Measurements from ENCODE around the gene NSD1. TPM values are rescaled to one million over a fixed set of nuclear protein-coding genes. Genes with fewer than 3 reads are reported as not detected.
"Not testable (repeated sequence)": the region's sequence is repeated elsewhere in the genome, so short reads cannot be mapped to it uniquely, and the experiment has no call there.

NSD1 gene
- total and polyA plus RNA-seq, 7 experiments from 2014 or later, result 57.0 to 126 (median 114) TPM

- Mint-ChIP-seq H3K27me3 (no peaks in the 10 kb centered on the region), H3K27ac (peak overlapping the region in 4 of 9 donors; percentile 6 to 60 (median 30)), H3K4me1 (peaks cover 30 to 65% (median 54%) of the 10 kb centered on the region in 7 donors), H3K4me3 (peak overlapping the region in 5 of 10 donors; percentile 19 to 70 (median 39)), H3K36me3 (peaks cover 0 to 34% (median 27%) of the 10 kb centered on the region in 5 donors), H3K9me3 (no peaks in the 10 kb centered on the region)
- Histone ChIP-seq H3K4me3 (ENCODE audit: low read length) (no peak overlapping the region), H3K4me1 (ENCODE audit: control insufficient read depth in 2 of 2, insufficient read depth in 2 of 2, low read length in 2 of 2) (peaks cover 18 to 30% of the 10 kb centered on the region in 2 donors), H3K27me3 (ENCODE audit: control insufficient read depth in 2 of 2, insufficient read depth in 2 of 2, low read length in 2 of 2) (no peaks in the 10 kb centered on the region), H3K36me3 (ENCODE audit: control insufficient read depth in 2 of 3, insufficient read depth in 3 of 3, low read length in 3 of 3) (peaks cover 6 to 28% (median 8%) of the 10 kb centered on the region in 3 experiments), H3K27ac (ENCODE audit: low read depth, low read length) (no peak overlapping the region), H3K9me3 (ENCODE audit: control insufficient read depth in 2 of 3, low read length in 3 of 3) (no peaks in the 10 kb centered on the region)
- no peak for ATAC-seq
- no peak for DNase-seq
- CTCF ChIA-PET, result interaction anchor here (1.5 kb wide), 1 partner anchor 28 kb away, joined by 4 read pairs; no protein-coding TSS in a partner anchor
- intact Hi-C loops (cut with micrococcal nuclease), result no loop called here
- POLR2A ChIA-PET, result interaction anchor here (0.7 kb wide), 1 partner anchor 26 kb away, joined by 3 read pairs; no protein-coding TSS in a partner anchor
Observed at GRCh38 chr5:177141496-177141895, 7.9 kb downstream of the NSD1 start.

- no peaks in the 10 kb centered on the region for H3K27me3 Mint-ChIP-seq
- ChIA-PET CTCF (interaction anchor here (1.5 kb wide), 1 partner anchor 28 kb away, joined by 3 read pairs; no protein-coding TSS in a partner anchor), POLR2A (interaction anchor here (0.7 kb wide), 2 partner anchors 27 to 1062 kb away, joined by 3 read pairs; partner anchors contain the start of gene HNRNPAB)
- Histone ChIP-seq H3K9me3 (ENCODE audit: control insufficient read depth in 2 of 3, low read length in 3 of 3) (no peaks in the 10 kb centered on the region), H3K27ac (ENCODE audit: low read depth, low read length) (no peak overlapping the region), H3K36me3 (ENCODE audit: control insufficient read depth in 2 of 3, insufficient read depth in 3 of 3, low read length in 3 of 3) (peaks cover 4 to 34% (median 4%) of the 10 kb centered on the region in 3 experiments), H3K4me1 (ENCODE audit: control insufficient read depth in 2 of 2, insufficient read depth in 2 of 2, low read length in 2 of 2) (peaks cover 11 to 23% of the 10 kb centered on the region in 2 donors), H3K27me3 (ENCODE audit: control insufficient read depth in 2 of 2, insufficient read depth in 2 of 2, low read length in 2 of 2) (no peaks in the 10 kb centered on the region), H3K4me3 (ENCODE audit: low read length) (no peak overlapping the region)
- intact Hi-C loops (cut with micrococcal nuclease), result no loop called here
- no peak for ATAC-seq
- H3K27ac Mint-ChIP-seq, result peak overlapping the region in 4 of 9 donors; percentile 14 to 47 (median 43)
- H3K4me1 Mint-ChIP-seq, result peaks cover 25 to 61% (median 48%) of the 10 kb centered on the region in 7 donors
- DNase-seq, result no peak
- H3K4me3 Mint-ChIP-seq, result peak overlapping the region in 4 of 10 donors; percentile 20 to 70 (median 48)
- peaks cover 3 to 30% (median 25%) of the 10 kb centered on the region in 5 donors for H3K36me3 Mint-ChIP-seq
- no peaks in the 10 kb centered on the region for H3K9me3 Mint-ChIP-seq
Observed at GRCh38 chr5:177142098-177142611, 8.6 kb downstream of the NSD1 start.

GRCh38 chr5:177142778-177143177, 9.2 kb downstream of the NSD1 start:
- no peaks in the 10 kb centered on the region for H3K27me3 ChIP-seq (ENCODE audit: control insufficient read depth in 2 of 2, insufficient read depth in 2 of 2, low read length in 2 of 2)
- H3K9me3 ChIP-seq (ENCODE audit: control insufficient read depth in 2 of 3, low read length in 3 of 3), result no peaks in the 10 kb centered on the region
- peaks cover 25 to 59% (median 48%) of the 10 kb centered on the region in 7 donors for H3K4me1 Mint-ChIP-seq
- intact Hi-C loops (cut with micrococcal nuclease), result no loop called here
- H3K4me3 ChIP-seq (ENCODE audit: low read length), result no peak overlapping the region
- no peaks in the 10 kb centered on the region for H3K9me3 Mint-ChIP-seq
- H3K27ac Mint-ChIP-seq, result peak overlapping the region in 2 of 9 donors; percentile 23 to 37
- peak overlapping the region in 5 of 10 donors; percentile 0 to 37 (median 20) for H3K4me3 Mint-ChIP-seq
- H3K27ac ChIP-seq (ENCODE audit: low read depth, low read length), result no peak overlapping the region
- ChIA-PET CTCF (interaction anchor here (1.5 kb wide), 1 partner anchor 29 kb away, joined by 3 read pairs; no protein-coding TSS in a partner anchor), POLR2A (no interaction called here)
- DNase-seq, result no peak
- peaks cover 4 to 30% (median 28%) of the 10 kb centered on the region in 5 donors for H3K36me3 Mint-ChIP-seq
- peaks cover 5 to 17% of the 10 kb centered on the region in 2 donors for H3K4me1 ChIP-seq (ENCODE audit: control insufficient read depth in 2 of 2, insufficient read depth in 2 of 2, low read length in 2 of 2)
- no peaks in the 10 kb centered on the region for H3K27me3 Mint-ChIP-seq
- peaks cover 0 to 41% (median 4%) of the 10 kb centered on the region in 3 experiments for H3K36me3 ChIP-seq (ENCODE audit: control insufficient read depth in 2 of 3, insufficient read depth in 3 of 3, low read length in 3 of 3)
- ATAC-seq, result no peak

GRCh38 chr5:177146891-177147638, 13.5 kb downstream of the NSD1 start:
- Mint-ChIP-seq H3K4me1 (peaks cover 7 to 32% (median 22%) of the 10 kb centered on the region in 7 donors), H3K9me3 (no peaks in the 10 kb centered on the region), H3K36me3 (peaks cover 4 to 14% (median 13%) of the 10 kb centered on the region in 5 donors), H3K27ac (peak overlapping the region in 3 of 9 donors; percentile 17 to 56 (median 51)), H3K27me3 (no peaks in the 10 kb centered on the region), H3K4me3 (no peak overlapping the region)
- Histone ChIP-seq H3K4me1 (ENCODE audit: control insufficient read depth in 2 of 2, insufficient read depth in 2 of 2, low read length in 2 of 2) (no peaks in the 10 kb centered on the region), H3K4me3 (ENCODE audit: low read length) (no peak overlapping the region), H3K27ac (ENCODE audit: low read depth, low read length) (no peak overlapping the region), H3K27me3 (ENCODE audit: control insufficient read depth in 2 of 2, insufficient read depth in 2 of 2, low read length in 2 of 2) (no peaks in the 10 kb centered on the region), H3K9me3 (ENCODE audit: control insufficient read depth in 2 of 3, low read length in 3 of 3) (no peaks in the 10 kb centered on the region), H3K36me3 (ENCODE audit: control insufficient read depth in 2 of 3, insufficient read depth in 3 of 3, low read length in 3 of 3) (peaks cover 0 to 47% (median 4%) of the 10 kb centered on the region in 3 experiments)
- ATAC-seq (no peak), DNase-seq (no peak)
- CTCF ChIA-PET, result interaction anchor here (0.6 to 0.9 kb wide), 3 partner anchors 34 to 75 kb away, joined by 3 to 7 read pairs (median 3); no protein-coding TSS in a partner anchor
- POLR2A ChIA-PET, result interaction anchor here (1.9 kb wide), 1 partner anchor 13 kb away, joined by 6 read pairs; the partner anchor contains the start of gene NSD1
- intact Hi-C loops (cut with micrococcal nuclease), result loop anchor here in 1 of 2 donors (5.0 kb wide), 1 partner anchor 35 kb away; no protein-coding TSS in a partner anchor

GRCh38 chr5:177150061-177150460, 16.5 kb downstream of the NSD1 start:
- H3K36me3 ChIP-seq (ENCODE audit: control insufficient read depth in 2 of 3, insufficient read depth in 3 of 3, low read length in 3 of 3), result peaks cover 0 to 40% (median 0%) of the 10 kb centered on the region in 3 experiments
- Mint-ChIP-seq H3K27ac (peak overlapping the region in 2 of 9 donors; percentile 31 to 52), H3K4me1 (peaks cover 0 to 27% (median 16%) of the 10 kb centered on the region in 7 donors)
- H3K4me1 ChIP-seq (ENCODE audit: control insufficient read depth in 2 of 2, insufficient read depth in 2 of 2, low read length in 2 of 2); intact Hi-C loops (cut with micrococcal nuclease); H3K4me3 Mint-ChIP-seq; POLR2A ChIA-PET; H3K36me3 Mint-ChIP-seq; CTCF ChIA-PET; DNase-seq; H3K9me3 Mint-ChIP-seq; H3K9me3 ChIP-seq (ENCODE audit: control insufficient read depth in 2 of 3, low read length in 3 of 3); H3K4me3 ChIP-seq (ENCODE audit: low read length); H3K27me3 Mint-ChIP-seq; H3K27me3 ChIP-seq (ENCODE audit: control insufficient read depth in 2 of 2, insufficient read depth in 2 of 2, low read length in 2 of 2); H3K27ac ChIP-seq (ENCODE audit: low read depth, low read length); ATAC-seq: not testable (repeated sequence)

GRCh38 chr5:177154003-177154643, 20.6 kb downstream of the NSD1 start:
- H3K36me3 Mint-ChIP-seq, result peaks cover 0 to 9% (median 0%) of the 10 kb centered on the region in 5 donors
- no peak overlapping the region for H3K27ac ChIP-seq (ENCODE audit: low read depth, low read length)

More at GRCh38 chr5:177154003-177154643, 20.6 kb downstream of the NSD1 start:
- ATAC-seq (no peak), DNase-seq (no peak)
- H3K27ac Mint-ChIP-seq, result peak overlapping the region in 3 of 9 donors; percentile 9 to 81 (median 36)
- POLR2A ChIA-PET, result interaction anchor here (1.4 kb wide), 1 partner anchor 20 kb away, joined by 5 read pairs; the partner anchor contains the start of gene NSD1
- H3K4me3 Mint-ChIP-seq, result no peak overlapping the region
- Histone ChIP-seq H3K36me3 (ENCODE audit: control insufficient read depth in 2 of 3, insufficient read depth in 3 of 3, low read length in 3 of 3) (peaks cover 0 to 14% (median 0%) of the 10 kb centered on the region in 3 experiments), H3K9me3 (ENCODE audit: control insufficient read depth in 2 of 3, low read length in 3 of 3) (no peaks in the 10 kb centered on the region), H3K4me3 (ENCODE audit: low read length) (no peak overlapping the region), H3K27me3 (ENCODE audit: control insufficient read depth in 2 of 2, insufficient read depth in 2 of 2, low read length in 2 of 2) (no peaks in the 10 kb centered on the region), H3K4me1 (ENCODE audit: control insufficient read depth in 2 of 2, insufficient read depth in 2 of 2, low read length in 2 of 2) (no peaks in the 10 kb centered on the region)
- CTCF ChIA-PET, result interaction anchor here (2.0 kb wide), 1 partner anchor 40 kb away, joined by 8 read pairs; no protein-coding TSS in a partner anchor
- H3K4me1 Mint-ChIP-seq, result peaks cover 2 to 27% (median 19%) of the 10 kb centered on the region in 7 donors
- H3K27me3 Mint-ChIP-seq, result no peaks in the 10 kb centered on the region
- no peaks in the 10 kb centered on the region for H3K9me3 Mint-ChIP-seq
- intact Hi-C loops (cut with micrococcal nuclease), result no loop called here

Measured in naive thymus-derived CD4-positive, alpha-beta T cell (primary cell).